Stimulated activated CD4-positive, alpha-beta T cell treated with anti-CD3 and anti-CD28 coated beads, TNF-alpha, amount 100 ng/mL, for 48 hours (primary cell): ENCODE measurements around the gene CFAP100.

Source experiments
- DNase-seq, 3 donors: peaks; one replicate each; pipeline ENCODE4 v3.0.0-alpha.2; 2020; ENCODE audit warnings: low read depth in 3 of 3

CFAP100 gene

GRCh38 chr3:126460381-126460780 lies 65.7 kb downstream of the CFAP100 start:
- no peak for DNase-seq

GRCh38 chr3:126461450-126462070 lies 66.9 kb downstream of the CFAP100 start:
- DNase-seq: no peak

- no peak for DNase-seq
Measured at GRCh38 chr3:126463521-126463920, 68.8 kb downstream of the CFAP100 start.

GRCh38 chr3:126464093-126464492 lies 69.4 kb downstream of the CFAP100 start:
- no peak for DNase-seq

GRCh38 chr3:126464494-126464893 lies 69.8 kb downstream of the CFAP100 start:
- no peak for DNase-seq

GRCh38 chr3:126464997-126465396 lies 70.3 kb downstream of the CFAP100 start:
- no peak for DNase-seq

- DNase-seq: no peak
Measured at GRCh38 chr3:126465928-126466544, 71.3 kb downstream of the CFAP100 start.

GRCh38 chr3:126466886-126467610 lies 72.3 kb downstream of the CFAP100 start:
- DNase-seq: no peak

- DNase-seq: no peak
Measured at GRCh38 chr3:126467611-126467955, 72.9 kb downstream of the CFAP100 start.

GRCh38 chr3:126468028-126468891 lies 73.6 kb downstream of the CFAP100 start:
- DNase-seq: no peak

GRCh38 chr3:126469479-126469878 lies 74.8 kb downstream of the CFAP100 start:
- no peak for DNase-seq

- DNase-seq: no peak
Measured at GRCh38 chr3:126472277-126473006, 77.7 kb downstream of the CFAP100 start.

- no peak for DNase-seq
Measured at GRCh38 chr3:126473292-126474168, 78.8 kb downstream of the CFAP100 start.

- peak; percentile 13 to 21 (median 20) for DNase-seq
Measured at GRCh38 chr3:126474498-126475412, 80.0 kb downstream of the CFAP100 start.

- peak; percentile 83 to 89 (median 86) for DNase-seq
Measured at GRCh38 chr3:126475413-126476114, 80.9 kb downstream of the CFAP100 start, which contains the start of gene ZXDC. TSS of gene ZXDC (minus strand) at chr3:126475891. CDS start at chr3:126475865, 26 bp downstream.

- DNase-seq: no peak
Measured at GRCh38 chr3:126476166-126477060, 81.7 kb downstream of the CFAP100 start.

GRCh38 chr3:126477061-126477380 lies 82.3 kb downstream of the CFAP100 start:
- no peak for DNase-seq
